Neutrophil (primary cell): ENCODE results near the gene LPP.

Source experiments
- H3K27ac ChIP-seq: fragments of 200-600 bp; sonication (generic); 2 replicates; pipeline ENCODE4 v1.5.1; 2016; ENCODE audit warnings: mild to moderate bottlenecking, moderate library complexity
- H3K27me3 ChIP-seq: fragments of 200-600 bp; sonication (generic); 2 replicates; pipeline ENCODE4 v1.6.0; 2016; ENCODE audit warnings: mild to moderate bottlenecking
- H3K36me3 ChIP-seq: fragments of 200-600 bp; sonication (generic); 2 replicates; pipeline ENCODE4 v1.5.1; 2017
- H3K4me1 ChIP-seq, 2 experiments: fragments of 200-600 bp in 1 of 2; sonication (generic) in 1 of 2; 1 replicate in 1 of 2; 2 replicates in 1 of 2; pipeline versions ENCODE4 v1.5.1 to v1.6.1; 2013 to 2016; ENCODE audit warnings: low read depth in 1 of 2, low read length in 1 of 2, mild to moderate bottlenecking in 1 of 2, moderate library complexity in 1 of 2; ENCODE audit not compliant: control insufficient read depth in 1 of 2, insufficient read depth in 1 of 2
- H3K4me3 ChIP-seq, 2 experiments: fragments of 200-600 bp in 1 of 2; sonication (generic) in 1 of 2; 1 replicate in 1 of 2; 2 replicates in 1 of 2; pipeline ENCODE4 v1.5.1; 2013 to 2016; ENCODE audit warnings: low read depth in 1 of 2, low read length in 1 of 2, mild to moderate bottlenecking in 1 of 2, moderate library complexity in 1 of 2
- H3K9me3 ChIP-seq: fragments of 200-600 bp; sonication (generic); 2 replicates; pipeline ENCODE4 v1.5.1; 2016
- TF ChIP-seq, protein P1 (sequence below): fragments of 200-600 bp; sonication (generic); IDR thresholded peaks from 2 replicates; pipeline ENCODE4 v1.5.1; 2016; ENCODE audit warnings: antibody characterized with exemption

The LPP gene

DNA sequence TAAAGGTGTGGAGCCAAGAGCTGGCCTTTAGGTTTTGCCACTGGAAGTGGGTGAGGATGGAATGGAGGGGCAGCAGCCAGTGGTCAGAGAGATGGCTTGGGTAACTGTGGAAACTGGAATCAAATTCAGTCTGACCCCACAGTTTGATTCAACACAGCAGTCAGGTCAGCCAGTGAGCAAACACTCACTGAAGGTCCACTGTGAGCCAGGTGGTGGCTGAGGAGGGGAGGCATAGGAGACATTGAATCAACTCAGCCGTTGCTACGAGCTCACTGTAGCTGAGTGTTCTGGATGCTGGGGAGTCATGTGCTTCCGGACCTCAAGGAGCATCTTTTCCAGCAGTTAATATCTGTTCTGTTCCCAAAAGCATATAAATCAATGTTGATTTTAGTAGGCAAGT, 37.5 kb downstream of the LPP start:
- Histone ChIP-seq H3K4me1 (peaks cover 34 to 37% of the 10 kb centered on the region in 2 experiments), H3K27me3 (no peaks in the 10 kb centered on the region), H3K4me3 (no peak overlapping the region), H3K27ac (no peak overlapping the region), H3K9me3 (no peaks in the 10 kb centered on the region), H3K36me3 (no peaks in the 10 kb centered on the region)
- TF ChIP-seq, protein P1, sequence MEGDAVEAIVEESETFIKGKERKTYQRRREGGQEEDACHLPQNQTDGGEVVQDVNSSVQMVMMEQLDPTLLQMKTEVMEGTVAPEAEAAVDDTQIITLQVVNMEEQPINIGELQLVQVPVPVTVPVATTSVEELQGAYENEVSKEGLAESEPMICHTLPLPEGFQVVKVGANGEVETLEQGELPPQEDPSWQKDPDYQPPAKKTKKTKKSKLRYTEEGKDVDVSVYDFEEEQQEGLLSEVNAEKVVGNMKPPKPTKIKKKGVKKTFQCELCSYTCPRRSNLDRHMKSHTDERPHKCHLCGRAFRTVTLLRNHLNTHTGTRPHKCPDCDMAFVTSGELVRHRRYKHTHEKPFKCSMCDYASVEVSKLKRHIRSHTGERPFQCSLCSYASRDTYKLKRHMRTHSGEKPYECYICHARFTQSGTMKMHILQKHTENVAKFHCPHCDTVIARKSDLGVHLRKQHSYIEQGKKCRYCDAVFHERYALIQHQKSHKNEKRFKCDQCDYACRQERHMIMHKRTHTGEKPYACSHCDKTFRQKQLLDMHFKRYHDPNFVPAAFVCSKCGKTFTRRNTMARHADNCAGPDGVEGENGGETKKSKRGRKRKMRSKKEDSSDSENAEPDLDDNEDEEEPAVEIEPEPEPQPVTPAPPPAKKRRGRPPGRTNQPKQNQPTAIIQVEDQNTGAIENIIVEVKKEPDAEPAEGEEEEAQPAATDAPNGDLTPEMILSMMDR: no peak

DNA sequence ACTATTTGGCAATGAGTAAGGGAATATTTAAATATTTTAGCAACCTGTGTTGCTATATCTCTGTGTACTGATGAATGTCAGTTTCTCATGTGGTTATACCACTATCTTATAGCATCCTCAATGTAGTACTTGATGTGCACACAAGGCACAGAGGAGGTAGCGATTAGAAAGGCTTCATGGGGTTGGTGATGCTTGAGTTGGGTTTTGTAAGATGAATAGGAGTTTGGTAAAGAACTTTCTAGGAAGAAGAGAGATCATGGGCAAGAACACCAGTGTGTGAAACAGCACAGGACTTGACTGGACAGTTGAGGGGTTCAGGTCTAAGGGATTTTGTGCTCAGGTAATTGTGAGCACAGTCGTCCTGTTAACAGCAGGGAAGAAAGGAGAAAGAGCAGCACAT, 38.1 kb downstream of the LPP start:
- H3K27me3 ChIP-seq: no peaks in the 10 kb centered on the region
- peaks cover 30 to 31% of the 10 kb centered on the region in 2 experiments for H3K4me1 ChIP-seq
- TF ChIP-seq, protein P1: no peak
- H3K9me3 ChIP-seq: no peaks in the 10 kb centered on the region
- H3K4me3 ChIP-seq: no peak overlapping the region
- no peak overlapping the region for H3K27ac ChIP-seq
- no peaks in the 10 kb centered on the region for H3K36me3 ChIP-seq

DNA sequence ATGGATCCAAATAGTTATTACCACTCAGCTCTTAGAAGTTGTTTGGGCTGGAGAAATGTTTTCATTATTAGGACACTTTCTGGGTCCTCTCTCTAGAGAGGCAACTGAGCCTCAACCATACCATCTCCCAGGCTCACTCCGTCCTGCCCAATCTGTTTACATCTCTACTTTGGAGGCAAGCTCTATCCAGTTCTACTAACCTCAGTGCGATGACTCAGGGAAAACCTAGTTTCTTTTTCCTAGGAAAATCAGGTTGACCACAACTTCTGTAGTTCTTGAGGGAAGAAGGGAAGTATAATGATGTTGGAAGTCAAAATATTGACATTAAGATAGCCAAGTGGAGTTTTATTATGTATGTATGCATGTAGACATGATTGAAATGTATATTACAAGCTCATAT, 40.4 kb downstream of the LPP start:
- TF ChIP-seq, protein P1: no peak
- Histone ChIP-seq H3K9me3 (no peaks in the 10 kb centered on the region), H3K4me1 (peaks cover 17 to 26% of the 10 kb centered on the region in 2 experiments), H3K27me3 (no peaks in the 10 kb centered on the region), H3K27ac (peak overlapping the region; percentile 54), H3K4me3 (no peak overlapping the region), H3K36me3 (no peaks in the 10 kb centered on the region)

DNA sequence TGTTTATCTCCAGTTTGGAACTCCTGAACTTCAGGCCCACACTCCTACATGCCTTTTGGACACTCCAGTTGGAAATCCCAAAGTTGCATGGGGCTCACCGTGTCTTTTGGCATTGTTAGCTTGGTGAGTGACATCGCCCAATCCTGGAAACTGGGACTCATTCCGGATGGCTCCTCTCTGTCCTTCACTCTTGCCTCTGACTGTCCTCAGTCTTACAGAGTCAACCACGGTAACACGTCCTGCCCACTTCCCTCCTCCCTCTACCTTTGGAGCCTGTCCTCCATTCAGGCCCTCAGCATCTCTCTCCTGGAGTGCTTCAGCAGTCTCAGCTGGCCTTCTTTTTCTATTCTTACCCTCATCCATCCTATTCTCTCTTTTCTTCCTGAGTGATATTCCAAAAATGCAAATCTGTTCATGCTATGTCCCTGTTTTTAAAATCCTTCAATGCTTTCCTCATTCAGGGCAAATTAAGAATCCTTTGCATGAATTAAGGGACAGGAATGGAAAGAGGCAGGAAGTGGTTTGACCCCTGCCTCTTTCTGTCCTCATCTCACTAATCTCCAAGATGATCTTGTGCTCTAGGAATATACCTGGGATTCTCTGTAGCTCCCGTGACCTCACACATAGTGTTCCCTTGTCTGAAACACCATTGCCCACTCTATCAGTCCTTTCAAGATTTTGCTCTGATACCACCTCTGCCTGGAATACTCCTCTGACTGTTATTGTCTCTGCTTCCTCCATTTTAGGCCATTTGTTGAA, 42.5 kb downstream of the LPP start:
- no peak overlapping the region for H3K27ac ChIP-seq
- peaks cover 26 to 34% of the 10 kb centered on the region in 2 experiments for H3K4me1 ChIP-seq
- no peaks in the 10 kb centered on the region for H3K9me3 ChIP-seq
- no peaks in the 10 kb centered on the region for H3K27me3 ChIP-seq
- no peaks in the 10 kb centered on the region for H3K36me3 ChIP-seq
- H3K4me3 ChIP-seq: no peak overlapping the region
- TF ChIP-seq, protein P1: no peak

DNA sequence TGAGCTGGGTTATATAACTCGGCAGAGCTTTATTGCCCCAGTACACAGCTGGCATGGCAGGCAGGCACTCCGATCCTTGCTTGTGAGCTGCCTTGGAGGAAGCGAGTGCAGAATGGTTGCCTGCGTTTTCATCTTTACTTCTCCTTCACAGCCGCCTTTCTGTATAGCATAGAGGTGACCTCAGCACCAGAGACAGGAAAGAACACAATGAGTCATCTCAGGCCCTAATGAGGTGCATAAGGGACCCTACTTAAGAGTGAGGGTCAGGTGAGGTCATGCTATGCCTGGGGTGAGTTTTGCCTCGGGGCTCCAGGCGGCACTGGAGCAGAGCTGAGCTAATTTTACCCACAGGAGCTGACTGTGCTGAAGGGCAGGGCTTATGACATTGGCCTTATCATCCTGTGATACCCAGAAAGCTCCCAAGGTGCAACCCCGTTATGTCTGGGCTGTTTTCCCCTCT, 43.5 kb downstream of the LPP start:
- Histone ChIP-seq H3K36me3 (no peaks in the 10 kb centered on the region), H3K27me3 (no peaks in the 10 kb centered on the region), H3K9me3 (no peaks in the 10 kb centered on the region), H3K4me1 (peaks cover 26 to 34% of the 10 kb centered on the region in 2 experiments), H3K4me3 (no peak overlapping the region), H3K27ac (no peak overlapping the region)
- TF ChIP-seq, protein P1: no peak
